ENCODE measurements around the gene ARID5B.

The ARID5B gene

GRCh38 chr10:61994405-61995219, 93.1 kb downstream of the ARID5B start:
- Mint-ChIP-seq H3K9me3 (no peaks in the 10 kb centered on the region), H3K27me3 (no peaks in the 10 kb centered on the region), H3K4me3 (no peak overlapping the region), H3K27ac (peak overlapping the region; percentile 99), H3K4me1 (peaks cover 46% of the 10 kb centered on the region), H3K36me3 (peaks cover 33% of the 10 kb centered on the region)
- DNase-seq (ENCODE audit: low spot score in 2 of 2) (no peak), ATAC-seq (ENCODE audit: low read depth) (no peak)

GRCh38 chr10:61995220-61995503, 93.7 kb downstream of the ARID5B start:
- no peaks in the 10 kb centered on the region for H3K9me3 Mint-ChIP-seq
- peaks cover 28% of the 10 kb centered on the region for H3K36me3 Mint-ChIP-seq
- peak overlapping the region; percentile 99 for H3K27ac Mint-ChIP-seq
- DNase-seq (ENCODE audit: low spot score in 2 of 2) (no peak), ATAC-seq (ENCODE audit: low read depth) (no peak)
- H3K4me3 Mint-ChIP-seq: no peak overlapping the region
- H3K4me1 Mint-ChIP-seq: peaks cover 45% of the 10 kb centered on the region
- H3K27me3 Mint-ChIP-seq: no peaks in the 10 kb centered on the region

- H3K4me1 Mint-ChIP-seq: peaks cover 47% of the 10 kb centered on the region
These were observed 97.4 kb downstream of the ARID5B start for GRCh38 chr10:61998937-61999336.

GRCh38 chr10:62000037-62000603, 98.6 kb downstream of the ARID5B start:
- H3K4me1 Mint-ChIP-seq: peaks cover 58% of the 10 kb centered on the region
- peak; percentile 71 to 76 for DNase-seq (ENCODE audit: low spot score in 2 of 2)
- ATAC-seq (ENCODE audit: low read depth): peak; percentile 86
- peaks cover 40% of the 10 kb centered on the region for H3K36me3 Mint-ChIP-seq
- H3K27ac Mint-ChIP-seq: peak overlapping the region; percentile 99
- H3K4me3 Mint-ChIP-seq: peak overlapping the region; percentile 80
- H3K27me3 Mint-ChIP-seq: no peaks in the 10 kb centered on the region
- H3K9me3 Mint-ChIP-seq: peaks cover 3% of the 10 kb centered on the region

More at GRCh38 chr10:61998937-61999336, 97.4 kb downstream of the ARID5B start:
- Mint-ChIP-seq H3K9me3 (peaks cover 3% of the 10 kb centered on the region), H3K27me3 (no peaks in the 10 kb centered on the region), H3K36me3 (peaks cover 33% of the 10 kb centered on the region), H3K27ac (peak overlapping the region; percentile 99), H3K4me3 (peak overlapping the region; percentile 80)
- no peak for ATAC-seq (ENCODE audit: low read depth)
- DNase-seq (ENCODE audit: low spot score in 2 of 2): no peak

GRCh38 chr10:62000726-62001125, 99.2 kb downstream of the ARID5B start:
- Mint-ChIP-seq H3K4me3 (peak overlapping the region; percentile 80), H3K4me1 (peaks cover 60% of the 10 kb centered on the region), H3K27ac (peak overlapping the region; percentile 99), H3K36me3 (peaks cover 44% of the 10 kb centered on the region), H3K27me3 (no peaks in the 10 kb centered on the region), H3K9me3 (peaks cover 3% of the 10 kb centered on the region)
- ATAC-seq (ENCODE audit: low read depth) (peak; percentile 3), DNase-seq (ENCODE audit: low spot score in 2 of 2) (no peak)

GRCh38 chr10:62001898-62002297, 100.4 kb downstream of the ARID5B start:
- ATAC-seq (ENCODE audit: low read depth) (no peak), DNase-seq (ENCODE audit: low spot score in 2 of 2) (no peak)
- no peaks in the 10 kb centered on the region for H3K27me3 Mint-ChIP-seq
- H3K4me1 Mint-ChIP-seq: peaks cover 58% of the 10 kb centered on the region
- peaks cover 3% of the 10 kb centered on the region for H3K9me3 Mint-ChIP-seq
- H3K4me3 Mint-ChIP-seq: peak overlapping the region; percentile 59
- H3K27ac Mint-ChIP-seq: peak overlapping the region; percentile 99
- peaks cover 48% of the 10 kb centered on the region for H3K36me3 Mint-ChIP-seq

GRCh38 chr10:62002753-62003152, 101.3 kb downstream of the ARID5B start:
- H3K4me3 Mint-ChIP-seq: no peak overlapping the region
- H3K4me1 Mint-ChIP-seq: peaks cover 64% of the 10 kb centered on the region
- DNase-seq (ENCODE audit: low spot score in 2 of 2) (no peak), ATAC-seq (ENCODE audit: low read depth) (no peak)
- H3K9me3 Mint-ChIP-seq: peaks cover 3% of the 10 kb centered on the region
- H3K27ac Mint-ChIP-seq: peak overlapping the region; percentile 99
- H3K27me3 Mint-ChIP-seq: no peaks in the 10 kb centered on the region
- peaks cover 52% of the 10 kb centered on the region for H3K36me3 Mint-ChIP-seq

DNA sequence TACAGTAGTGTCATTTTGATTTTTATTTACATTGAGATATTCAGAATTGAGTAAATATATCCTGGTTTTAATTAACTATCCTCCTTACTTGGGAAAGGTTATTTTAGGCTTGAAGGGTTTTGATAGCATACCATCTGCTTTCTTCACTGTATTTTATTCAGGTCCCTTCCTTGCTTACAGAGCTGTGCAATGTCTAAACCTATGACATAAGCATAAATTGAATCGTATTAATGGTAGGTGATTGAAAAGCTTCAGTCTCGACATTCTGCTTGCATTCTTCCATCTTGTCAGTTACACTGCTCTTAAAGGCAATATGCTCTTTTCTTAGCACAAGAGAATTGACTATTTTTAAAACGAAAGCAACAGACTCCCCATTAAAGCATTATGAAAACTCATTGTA, 102.5 kb downstream of the ARID5B start:
- DNase-seq (ENCODE audit: low spot score in 2 of 2) (no peak), ATAC-seq (ENCODE audit: low read depth) (no peak)
- H3K27ac Mint-ChIP-seq: peak overlapping the region; percentile 99
- peaks cover 47% of the 10 kb centered on the region for H3K36me3 Mint-ChIP-seq
- H3K4me3 Mint-ChIP-seq: no peak overlapping the region
- H3K9me3 Mint-ChIP-seq: peaks cover 3% of the 10 kb centered on the region
- H3K27me3 Mint-ChIP-seq: no peaks in the 10 kb centered on the region
- H3K4me1 Mint-ChIP-seq: peaks cover 63% of the 10 kb centered on the region

GRCh38 chr10:62005281-62005680, 103.8 kb downstream of the ARID5B start:
- peaks cover 3% of the 10 kb centered on the region for H3K9me3 Mint-ChIP-seq
- peaks cover 64% of the 10 kb centered on the region for H3K4me1 Mint-ChIP-seq
- H3K36me3 Mint-ChIP-seq: peaks cover 51% of the 10 kb centered on the region
- H3K27me3 Mint-ChIP-seq: no peaks in the 10 kb centered on the region
- no peak for ATAC-seq (ENCODE audit: low read depth)
- no peak for DNase-seq (ENCODE audit: low spot score in 2 of 2)
- no peak overlapping the region for H3K4me3 Mint-ChIP-seq
- H3K27ac Mint-ChIP-seq: peak overlapping the region; percentile 99

DNA sequence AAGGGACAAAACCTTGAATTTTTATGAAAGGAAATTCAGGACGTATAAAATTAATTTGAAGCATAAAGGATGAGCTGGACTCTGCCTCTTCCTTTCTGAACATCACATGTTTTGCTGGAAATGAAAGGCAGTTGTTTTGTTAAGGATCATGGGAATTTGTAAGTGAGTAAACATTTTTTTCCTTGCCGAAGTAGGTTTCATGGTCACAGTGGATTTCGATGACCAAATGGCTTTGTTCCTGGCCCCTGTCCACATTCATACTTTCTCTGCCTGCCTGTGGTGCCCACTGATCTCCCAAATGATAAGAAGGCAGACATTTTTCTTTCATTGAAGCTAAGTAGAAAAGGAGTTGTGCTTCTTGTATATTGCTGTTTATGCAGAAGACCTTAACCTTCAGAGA, 104.2 kb downstream of the ARID5B start:
- Mint-ChIP-seq H3K36me3 (peaks cover 48% of the 10 kb centered on the region), H3K27ac (peak overlapping the region; percentile 99), H3K27me3 (no peaks in the 10 kb centered on the region), H3K4me3 (no peak overlapping the region), H3K9me3 (peaks cover 2% of the 10 kb centered on the region), H3K4me1 (peaks cover 62% of the 10 kb centered on the region)
- ATAC-seq (ENCODE audit: low read depth) (no peak), DNase-seq (ENCODE audit: low spot score in 2 of 2) (no peak)

DNA sequence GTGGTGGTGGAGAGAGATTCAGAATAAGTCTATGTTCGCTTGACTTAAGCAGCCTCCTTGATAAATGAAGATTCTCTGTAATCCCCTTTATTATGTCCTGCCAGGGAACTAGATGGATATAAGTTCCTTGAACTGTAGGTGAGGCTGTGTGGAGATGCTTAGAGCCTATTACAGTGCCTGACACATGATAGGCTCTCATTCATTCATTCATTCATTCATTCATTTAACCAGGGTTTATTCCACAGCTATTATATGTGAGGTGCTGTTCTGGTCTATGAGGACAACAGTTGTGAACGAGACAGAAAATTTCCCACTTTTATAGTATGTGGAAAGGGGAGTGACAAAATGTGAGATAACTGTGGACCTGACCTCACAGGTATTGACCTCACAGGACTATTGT, 105.6 kb downstream of the ARID5B start:
- peaks cover 63% of the 10 kb centered on the region for H3K4me1 Mint-ChIP-seq
- ATAC-seq (ENCODE audit: low read depth) (no peak), DNase-seq (ENCODE audit: low spot score in 2 of 2) (no peak)
- peak overlapping the region; percentile 99 for H3K27ac Mint-ChIP-seq
- H3K9me3 Mint-ChIP-seq: no peaks in the 10 kb centered on the region
- H3K27me3 Mint-ChIP-seq: no peaks in the 10 kb centered on the region
- H3K36me3 Mint-ChIP-seq: peaks cover 55% of the 10 kb centered on the region
- no peak overlapping the region for H3K4me3 Mint-ChIP-seq

DNA sequence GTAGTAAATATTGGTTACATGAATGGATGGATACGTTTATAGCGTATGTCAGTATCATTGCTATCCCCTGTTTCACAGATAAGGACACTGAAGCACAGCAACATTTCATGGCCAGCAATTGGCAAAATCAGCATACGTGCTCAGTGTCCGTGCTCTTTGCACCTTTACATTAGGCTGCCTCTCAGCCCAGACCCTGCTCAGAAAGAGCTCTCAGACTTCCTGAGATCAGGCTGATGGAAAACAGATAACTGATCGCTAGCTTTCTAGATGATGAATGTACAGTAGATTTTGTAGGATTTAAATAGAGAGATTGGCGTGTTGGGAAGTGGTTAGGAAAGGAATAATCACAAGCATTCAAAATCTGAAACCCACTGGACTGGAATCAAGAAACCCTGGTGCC, 106.7 kb downstream of the ARID5B start:
- Mint-ChIP-seq H3K27me3 (no peaks in the 10 kb centered on the region), H3K9me3 (no peaks in the 10 kb centered on the region), H3K4me3 (no peak overlapping the region), H3K4me1 (peaks cover 63% of the 10 kb centered on the region), H3K36me3 (peaks cover 55% of the 10 kb centered on the region), H3K27ac (peak overlapping the region; percentile 99)
- ATAC-seq (ENCODE audit: low read depth) (no peak), DNase-seq (ENCODE audit: low spot score in 2 of 2) (no peak)

DNA sequence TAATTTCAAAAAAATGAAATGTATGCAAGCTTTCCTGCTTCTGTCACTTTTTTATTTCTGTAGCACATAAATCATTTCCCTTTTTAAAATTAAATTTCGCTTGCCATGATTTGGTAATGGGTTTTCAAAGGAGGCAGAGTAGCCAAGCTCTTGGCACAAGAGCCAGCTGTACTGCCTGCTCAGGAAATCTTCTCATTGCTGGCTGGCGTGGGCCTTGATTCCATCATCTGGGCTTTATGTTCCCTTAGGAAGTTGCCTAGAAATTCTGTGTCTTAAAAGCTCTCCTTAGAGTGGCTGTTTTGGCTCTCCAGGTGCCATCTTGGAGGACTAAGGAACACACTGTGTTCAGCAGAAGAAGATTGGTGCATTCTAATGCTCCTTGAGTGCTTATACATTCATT, 107.4 kb downstream of the ARID5B start:
- no peaks in the 10 kb centered on the region for H3K9me3 Mint-ChIP-seq
- no peaks in the 10 kb centered on the region for H3K27me3 Mint-ChIP-seq
- no peak overlapping the region for H3K4me3 Mint-ChIP-seq
- H3K27ac Mint-ChIP-seq: peak overlapping the region; percentile 99
- DNase-seq (ENCODE audit: low spot score in 2 of 2): no peak
- no peak for ATAC-seq (ENCODE audit: low read depth)
- peaks cover 65% of the 10 kb centered on the region for H3K4me1 Mint-ChIP-seq
- peaks cover 55% of the 10 kb centered on the region for H3K36me3 Mint-ChIP-seq

DNA sequence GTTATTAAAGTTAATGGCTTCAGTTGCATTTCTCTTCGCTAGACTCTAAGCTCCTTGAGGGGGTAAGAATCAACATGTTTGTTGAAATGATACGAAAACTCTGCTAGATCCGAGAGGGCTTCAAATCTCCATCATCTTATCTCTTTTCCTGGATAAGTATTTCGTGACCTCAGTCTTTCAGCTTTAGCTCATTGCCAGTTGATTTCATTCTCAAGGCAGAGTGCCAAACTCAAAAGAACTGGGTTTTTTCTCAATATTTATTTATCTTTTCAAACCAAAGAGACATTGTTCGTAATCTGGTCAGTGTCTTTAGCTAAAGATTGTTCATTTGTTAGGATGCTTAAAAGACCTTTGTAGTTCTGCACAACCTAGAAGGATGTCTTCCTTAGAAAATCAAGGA, 108.9 kb downstream of the ARID5B start:
- no peak for DNase-seq (ENCODE audit: low spot score in 2 of 2)
- peaks cover 3% of the 10 kb centered on the region for H3K9me3 Mint-ChIP-seq
- no peak for ATAC-seq (ENCODE audit: low read depth)
- H3K36me3 Mint-ChIP-seq: peaks cover 52% of the 10 kb centered on the region
- no peak overlapping the region for H3K4me3 Mint-ChIP-seq
- H3K4me1 Mint-ChIP-seq: peaks cover 57% of the 10 kb centered on the region
- H3K27me3 Mint-ChIP-seq: no peaks in the 10 kb centered on the region
- peak overlapping the region; percentile 99 for H3K27ac Mint-ChIP-seq

DNA sequence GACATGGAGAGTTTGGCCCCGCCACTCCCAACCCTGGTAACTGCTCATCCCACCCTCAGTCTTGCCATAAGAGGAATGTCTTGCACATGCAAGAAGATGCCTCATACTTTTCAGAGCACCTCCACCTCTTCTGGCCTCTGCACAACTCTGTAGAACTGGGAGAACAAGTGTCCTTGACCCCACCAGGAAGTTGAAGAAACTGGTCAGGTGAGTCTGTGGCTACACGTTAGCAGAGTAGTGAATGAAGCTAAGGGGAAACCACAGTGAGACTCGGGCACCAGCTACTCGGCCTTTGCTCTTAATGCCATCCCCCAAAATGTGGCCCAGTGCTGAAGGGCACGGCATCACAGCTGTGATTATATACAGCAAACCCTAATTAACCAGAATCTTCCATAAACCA, 110.1 kb downstream of the ARID5B start:
- H3K27me3 Mint-ChIP-seq: no peaks in the 10 kb centered on the region
- no peak for DNase-seq (ENCODE audit: low spot score in 2 of 2)
- no peak overlapping the region for H3K4me3 Mint-ChIP-seq
- H3K27ac Mint-ChIP-seq: peak overlapping the region; percentile 99
- H3K9me3 Mint-ChIP-seq: peaks cover 3% of the 10 kb centered on the region
- H3K36me3 Mint-ChIP-seq: peaks cover 42% of the 10 kb centered on the region
- peak; percentile 59 for ATAC-seq (ENCODE audit: low read depth)
- H3K4me1 Mint-ChIP-seq: peaks cover 50% of the 10 kb centered on the region

Data from memory B cell (primary cell).